Prostate gland (tissue), 2 donors: ENCODE measurements around the gene PTGER3.

ENCODE experiments used
- CTCF ChIP-seq, 4 experiments: fragments of 200-600 bp in 2 of 4; fragments of 450-650 bp in 2 of 4; sonication (generic) in 2 of 4; IDR thresholded peaks; 1 replicate in 3 of 4; 2 replicates in 1 of 4; pipeline ENCODE4 v1.5.1; 2016 to 2019; ENCODE audit warnings: antibody characterized with exemption in 4 of 4, mild to moderate bottlenecking in 2 of 4, moderate library complexity in 2 of 4
- POLR2AphosphoS5 ChIP-seq: sonication (generic); formaldehyde crosslinking; IDR thresholded peaks from one replicate; pipeline ENCODE4 v1.6.1; 2017; ENCODE audit warnings: antibody characterized with exemption

- TF ChIP-seq POLR2AphosphoS5 (no peak), CTCF (IDR thresholded peaks at IDR 0.05) (no peak)
These were observed 53.8 kb downstream of the PTGER3 start for GRCh38 chr1:70993798-70994197.
